Colonic mucosa (tissue), 4 donors: Measurements from ENCODE around the gene SHC3. TPM values are rescaled to one million over a fixed set of nuclear protein-coding genes. Genes with fewer than 3 reads are reported as not detected.

ENCODE experiments used
- DNase-seq: peaks from one replicate; pipeline ENCODE4 v3.0.0-alpha.2; 2020
- H3K27ac ChIP-seq: fragments of 200-600 bp; one replicate; pipeline ENCODE4 v1.8.0; 2021
- H3K27me3 ChIP-seq: fragments of 200-600 bp; one replicate; pipeline ENCODE4 v1.8.0; 2021
- H3K36me3 ChIP-seq: fragments of 200-600 bp; one replicate; pipeline ENCODE4 v1.8.0; 2021
- H3K4me1 ChIP-seq: fragments of 200-600 bp; one replicate; pipeline ENCODE4 v1.8.0; 2021; ENCODE audit warnings: mild to moderate bottlenecking
- H3K4me3 ChIP-seq: fragments of 200-600 bp; one replicate; pipeline ENCODE4 v1.8.0; 2021
- H3K9ac ChIP-seq, 2 donors: one replicate each; pipeline ENCODE4 v1.7.0; 2013; ENCODE audit warnings: control low read depth in 2 of 2, low read depth in 2 of 2, low read length in 2 of 2
- H3K9me3 ChIP-seq: fragments of 200-600 bp; one replicate; pipeline ENCODE4 v1.8.0; 2021
- intact Hi-C: fragments of 100-400 bp; cut with DNase I; formaldehyde crosslinking; loops from one replicate; pipeline ENCODE4 v1.14.1; 2022
- total RNA-seq, 2 donors: library from RNA; stranded (reverse); fragmentation: NEBNext Ultra II Directional in 1 of 2; extraction: Animal tissue kit (Norgen Biotek cat#: 25700) in 1 of 2; gene quantifications; one replicate each; pipeline ENCODE4 v1.2.1, GENCODE V29; 2021
- TF ChIP-seq, protein P1 (sequence below): fragments of 200-600 bp; IDR thresholded peaks from one replicate; pipeline ENCODE4 v1.8.0; 2022; ENCODE audit warnings: antibody characterized with exemption, mild to moderate bottlenecking
- donor health status: healthy.
- donor health status: DM: no; HTN: no; CAD: no.
- donor health status: DM: no; HTN: no; CAD: no.

SHC3 gene
- total RNA-seq, 2 donors from 2014 or later: 0.32 to 0.58 TPM

DNA sequence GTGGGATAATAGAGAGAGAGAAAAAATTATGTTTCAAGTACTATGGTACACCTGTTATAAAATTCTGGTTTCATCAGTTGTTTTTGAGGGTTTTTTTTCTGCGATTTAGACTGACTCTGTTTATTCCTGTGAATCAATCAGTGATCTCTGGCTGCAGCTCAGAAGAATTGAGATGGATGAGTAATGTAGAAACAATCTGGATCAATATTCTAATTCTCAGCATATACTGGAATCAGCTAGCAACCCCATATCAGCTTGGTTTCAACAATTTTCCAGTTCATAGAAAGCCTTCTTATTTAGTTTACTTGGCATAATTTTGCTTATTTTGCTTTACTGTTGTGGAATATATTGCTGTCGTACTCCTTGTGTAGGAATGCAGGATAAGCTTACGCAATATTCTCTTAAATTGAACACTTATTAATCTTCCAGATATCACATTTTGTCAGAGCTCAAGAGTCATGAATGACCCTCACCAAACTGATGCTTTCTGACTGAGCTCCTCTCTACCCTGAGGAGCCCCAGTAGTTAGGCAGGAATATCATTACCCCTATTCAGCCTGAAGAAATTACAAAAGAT, 42.9 kb downstream of the SHC3 start:
- intact Hi-C loops: no loop called here
- Histone ChIP-seq H3K4me1 (no peaks in the 10 kb centered on the region), H3K9me3 (no peaks in the 10 kb centered on the region), H3K36me3 (no peaks in the 10 kb centered on the region), H3K27me3 (no peaks in the 10 kb centered on the region), H3K27ac (no peak overlapping the region), H3K9ac (no peak overlapping the region), H3K4me3 (no peak overlapping the region)
- TF ChIP-seq, protein P1, sequence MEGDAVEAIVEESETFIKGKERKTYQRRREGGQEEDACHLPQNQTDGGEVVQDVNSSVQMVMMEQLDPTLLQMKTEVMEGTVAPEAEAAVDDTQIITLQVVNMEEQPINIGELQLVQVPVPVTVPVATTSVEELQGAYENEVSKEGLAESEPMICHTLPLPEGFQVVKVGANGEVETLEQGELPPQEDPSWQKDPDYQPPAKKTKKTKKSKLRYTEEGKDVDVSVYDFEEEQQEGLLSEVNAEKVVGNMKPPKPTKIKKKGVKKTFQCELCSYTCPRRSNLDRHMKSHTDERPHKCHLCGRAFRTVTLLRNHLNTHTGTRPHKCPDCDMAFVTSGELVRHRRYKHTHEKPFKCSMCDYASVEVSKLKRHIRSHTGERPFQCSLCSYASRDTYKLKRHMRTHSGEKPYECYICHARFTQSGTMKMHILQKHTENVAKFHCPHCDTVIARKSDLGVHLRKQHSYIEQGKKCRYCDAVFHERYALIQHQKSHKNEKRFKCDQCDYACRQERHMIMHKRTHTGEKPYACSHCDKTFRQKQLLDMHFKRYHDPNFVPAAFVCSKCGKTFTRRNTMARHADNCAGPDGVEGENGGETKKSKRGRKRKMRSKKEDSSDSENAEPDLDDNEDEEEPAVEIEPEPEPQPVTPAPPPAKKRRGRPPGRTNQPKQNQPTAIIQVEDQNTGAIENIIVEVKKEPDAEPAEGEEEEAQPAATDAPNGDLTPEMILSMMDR: no peak
- no peak for DNase-seq

DNA sequence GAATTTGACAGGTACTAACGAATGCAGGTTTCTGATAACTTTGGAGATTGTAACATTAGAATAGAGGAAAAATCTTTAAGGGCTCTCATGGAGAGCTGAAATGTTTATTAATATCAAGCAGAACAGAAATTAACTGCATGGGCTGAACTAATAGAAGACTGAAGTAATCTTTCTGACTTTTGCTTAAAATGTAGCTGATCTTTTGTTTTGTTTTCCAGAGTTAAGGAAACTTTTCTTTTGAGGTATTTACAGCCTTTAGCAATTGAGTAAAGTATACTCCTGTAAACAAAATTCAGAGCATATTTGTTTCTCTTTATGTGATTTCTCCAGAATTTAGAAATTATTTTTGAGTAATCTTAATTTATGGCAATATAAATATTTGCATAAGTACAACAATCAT, 43.9 kb downstream of the SHC3 start:
- H3K9me3 ChIP-seq: no peaks in the 10 kb centered on the region
- H3K27ac ChIP-seq: no peak overlapping the region
- no peak for DNase-seq
- TF ChIP-seq, protein P1: no peak
- H3K4me3 ChIP-seq: no peak overlapping the region
- no peaks in the 10 kb centered on the region for H3K27me3 ChIP-seq
- H3K9ac ChIP-seq: no peak overlapping the region
- intact Hi-C loops: no loop called here
- H3K36me3 ChIP-seq: no peaks in the 10 kb centered on the region
- H3K4me1 ChIP-seq: no peaks in the 10 kb centered on the region

DNA sequence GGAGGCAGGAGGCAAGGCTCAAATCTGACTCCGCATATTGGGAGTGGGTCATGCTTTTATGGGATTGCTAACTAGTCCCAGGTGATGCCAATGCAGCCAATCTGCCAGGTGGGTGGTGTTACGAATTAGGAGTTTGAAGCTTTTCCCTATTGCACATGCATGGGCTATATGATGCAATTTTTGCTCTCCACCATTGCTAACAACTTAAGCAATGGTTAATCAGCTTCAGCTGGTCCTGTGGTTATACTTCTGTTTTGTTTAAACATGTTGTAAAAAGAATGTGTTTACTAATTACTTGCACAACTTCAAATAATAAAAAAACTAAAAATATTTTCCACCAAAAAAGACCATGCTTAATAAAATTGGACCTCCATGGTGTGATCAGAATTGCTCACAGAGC, 55.7 kb downstream of the SHC3 start:
- no peak overlapping the region for H3K4me3 ChIP-seq
- no peak overlapping the region for H3K27ac ChIP-seq
- no peaks in the 10 kb centered on the region for H3K27me3 ChIP-seq
- no peak for DNase-seq
- intact Hi-C loops: no loop called here
- H3K9ac ChIP-seq: no peak overlapping the region
- H3K36me3 ChIP-seq: no peaks in the 10 kb centered on the region
- H3K9me3 ChIP-seq: no peaks in the 10 kb centered on the region
- H3K4me1 ChIP-seq: no peaks in the 10 kb centered on the region
- TF ChIP-seq, protein P1: no peak

DNA sequence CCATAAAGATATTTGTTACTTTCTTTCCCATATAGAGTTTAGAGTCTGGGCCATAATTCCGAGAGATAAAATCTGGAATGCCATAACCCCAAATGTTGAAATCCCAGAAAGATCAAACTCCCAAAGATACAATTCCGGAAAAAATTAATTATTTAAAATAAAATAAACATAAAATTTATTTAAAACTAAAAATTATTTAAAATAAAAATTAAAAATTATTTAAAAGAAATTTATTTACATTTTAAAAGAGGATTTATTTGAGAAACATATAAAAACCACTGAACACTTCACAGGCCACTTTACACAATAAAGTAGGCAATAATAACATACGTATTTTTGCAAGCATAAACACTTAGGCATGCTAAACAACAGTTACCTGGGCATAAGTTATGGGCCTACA, 57.9 kb downstream of the SHC3 start:
- intact Hi-C loops: no loop called here
- H3K9me3 ChIP-seq: no peaks in the 10 kb centered on the region
- TF ChIP-seq, protein P1: no peak

DNA sequence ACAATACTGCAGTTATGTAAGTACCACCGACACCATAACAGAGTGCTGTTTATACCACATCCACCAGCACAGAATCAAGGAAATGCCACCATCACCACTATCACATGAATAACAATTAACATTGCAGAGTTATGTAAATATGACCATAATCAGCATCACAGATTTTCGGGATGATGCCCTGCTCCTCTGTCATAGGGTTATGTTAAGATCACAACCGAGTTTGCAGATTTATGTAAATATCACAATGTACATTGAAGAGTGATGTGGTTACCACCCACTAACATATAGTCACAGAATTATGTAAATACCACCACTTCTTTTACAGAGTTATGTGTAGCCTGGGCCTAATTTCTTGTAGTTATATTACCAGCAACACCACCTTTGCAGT, 61.8 kb downstream of the SHC3 start:
- intact Hi-C loops: no loop called here
- DNase-seq: no peak
- Histone ChIP-seq H3K27ac (no peak overlapping the region), H3K36me3 (no peaks in the 10 kb centered on the region), H3K9me3 (no peaks in the 10 kb centered on the region), H3K27me3 (no peaks in the 10 kb centered on the region), H3K4me1 (no peaks in the 10 kb centered on the region), H3K9ac (no peak overlapping the region), H3K4me3 (no peak overlapping the region)
- TF ChIP-seq, protein P1: no peak

More for the DNA sequence above, 57.9 kb downstream of the SHC3 start:
- no peaks in the 10 kb centered on the region for H3K27me3 ChIP-seq
- H3K27ac ChIP-seq: no peak overlapping the region
- H3K9ac ChIP-seq: no peak overlapping the region
- no peaks in the 10 kb centered on the region for H3K4me1 ChIP-seq
- H3K36me3 ChIP-seq: no peaks in the 10 kb centered on the region
- H3K4me3 ChIP-seq: no peak overlapping the region
- no peak for DNase-seq
